ENCODE data around the gene COX6B1. TPM values are rescaled to one million over a fixed set of nuclear protein-coding genes. Genes with fewer than 3 reads are reported as not detected.
"Not testable (repeated sequence)": the region's sequence is repeated elsewhere in the genome, so short reads cannot be mapped to it uniquely, and the experiment has no call there.

COX6B1 gene
- polyA plus RNA-seq, 1 of the 3 experiments (the other 2 are of a cell fraction): 826 TPM

GRCh38 chr19:35654828-35655227 is 6.7 kb downstream of the COX6B1 start:
- H3K4me1 ChIP-seq (ENCODE audit: control insufficient read depth in 1 of 2, insufficient read depth in 2 of 2, low read depth in 1 of 2, low read length in 1 of 2); H3K4me3 ChIP-seq (ENCODE audit: low read depth in 2 of 2, low read length in 1 of 2); H3F3A ChIP-seq (replicated peaks; ENCODE audit: insufficient read depth); H3K9me2 ChIP-seq; H3K4me2 ChIP-seq; H3K9me3 ChIP-seq; H3K27ac ChIP-seq (ENCODE audit: low read depth in 2 of 2, low read length in 1 of 2); H3K27me3 ChIP-seq (ENCODE audit: insufficient read depth); DNase-seq; H4K20me1 ChIP-seq (ENCODE audit: insufficient read depth); POLR2A ChIA-PET; H3K9ac ChIP-seq; H2AFZ ChIP-seq (ENCODE audit: low read depth): not testable (repeated sequence)
- WGBS (ENCODE audit: low lambda C conversion rate): 95% methylated on average over 6 of the region's 6 CpGs
- CTCF ChIA-PET: interaction anchor here (0.8 to 2.8 kb wide), 3 partner anchors 10 to 145 kb away, joined by 3 to 10 read pairs (median 4); partner anchors contain the start of gene UPK1A
- H3K36me3 ChIP-seq (replicated peaks in 1 of 2; ENCODE audit: control insufficient read depth in 1 of 2, insufficient read depth in 2 of 2, low read length in 1 of 2): peaks cover 33 to 37% of the 10 kb centered on the region in 2 experiments
- H3K79me2 ChIP-seq (ENCODE audit: insufficient read depth): peaks cover 17% of the 10 kb centered on the region

- Histone ChIP-seq H3K27me3 (ENCODE audit: insufficient read depth) (no peaks in the 10 kb centered on the region), H4K20me1 (ENCODE audit: insufficient read depth) (no peaks in the 10 kb centered on the region), H3K9ac (no peak overlapping the region), H3F3A (replicated peaks; ENCODE audit: insufficient read depth) (no peaks in the 10 kb centered on the region), H3K4me3 (ENCODE audit: low read depth in 2 of 2, low read length in 1 of 2) (no peak overlapping the region), H3K27ac (ENCODE audit: low read depth in 2 of 2, low read length in 1 of 2) (no peak overlapping the region), H3K79me2 (ENCODE audit: insufficient read depth) (peaks cover 9% of the 10 kb centered on the region; the same call in 1 of the 2 replicates), H2AFZ (ENCODE audit: low read depth) (no peak overlapping the region), H3K36me3 (replicated peaks in 1 of 2; ENCODE audit: control insufficient read depth in 1 of 2, insufficient read depth in 2 of 2, low read length in 1 of 2) (peaks cover 28 to 37% of the 10 kb centered on the region in 2 experiments), H3K9me2 (no peaks in the 10 kb centered on the region), H3K9me3 (no peaks in the 10 kb centered on the region), H3K4me1 (ENCODE audit: control insufficient read depth in 1 of 2, insufficient read depth in 2 of 2, low read depth in 1 of 2, low read length in 1 of 2) (no peaks in the 10 kb centered on the region), H3K4me2 (no peak overlapping the region)
- TF ChIP-seq RAD21 (IDR thresholded peaks at IDR 0.05; ENCODE audit: low read length): no peak
- no peak for TF ChIP-seq EP300 (IDR thresholded peaks at IDR 0.05; ENCODE audit: borderline replicate concordance in 1 of 2, low read depth in 1 of 2, low read length in 1 of 2)
- no peak for TF ChIP-seq MAX (IDR thresholded peaks at IDR 0.05; ENCODE audit: low read depth)
- TF ChIP-seq POLR2AphosphoS5 (IDR thresholded peaks at IDR 0.05; ENCODE audit: low read depth, low read length): no peak
- TF ChIP-seq TAF1 (IDR thresholded peaks at IDR 0.05; ENCODE audit: borderline replicate concordance, low read depth, low read length): no peak
- TF ChIP-seq FOXJ3 (CRISPR knock-in tag; IDR thresholded peaks at IDR 0.05): no peak
- no peak for TF ChIP-seq USF2 (IDR thresholded peaks at IDR 0.05; ENCODE audit: borderline replicate concordance, low read depth, low read length)
- no peak for TF ChIP-seq GATA2 (CRISPR knock-in tag; IDR thresholded peaks at IDR 0.05)
- no peak for TF ChIP-seq YY1 (IDR thresholded peaks at IDR 0.05; ENCODE audit: low read depth)
- no peak for TF ChIP-seq MXI1 (IDR thresholded peaks at IDR 0.05; ENCODE audit: low read depth, low read length)
- no peak for TF ChIP-seq IRF3 (IDR thresholded peaks at IDR 0.05; ENCODE audit: low read depth, low read length)
- no peak for TF ChIP-seq TEAD4 (IDR thresholded peaks at IDR 0.05; ENCODE audit: borderline replicate concordance, insufficient read depth)
- ChIA-PET POLR2A (no interaction called here), CTCF (interaction anchor here (0.9 to 2.8 kb wide), 2 partner anchors 11 kb away, joined by 3 to 10 read pairs; partner anchors contain the start of gene UPK1A)
- DNase-seq: no peak
- WGBS (ENCODE audit: low lambda C conversion rate): 97% methylated on average over 4 of the region's 4 CpGs
These were observed 7.5 kb downstream of the COX6B1 start for GRCh38 chr19:35655600-35655999.

Data from SK-N-SH (cell line).